DND-41 (cell line): ENCODE data around the gene AKT3.

ENCODE experiments used
- ATAC-seq: fragments of 200-7000 bp; cut with Tn5 transposase; 3 replicates; pipeline ENCODE4 v1.9.1; 2021; ENCODE audit warnings: low read depth; ENCODE audit not compliant: insufficient read depth
- DNase-seq: peaks from one replicate; pipeline ENCODE4 v3.0.0-alpha.2; 2020
- H2AFZ ChIP-seq: 2 replicates; pipeline ENCODE4 v1.6.0; 2012; ENCODE audit warnings: low read depth, low read length
- H3K27ac ChIP-seq: 2 replicates; pipeline ENCODE4 v1.5.1; 2012; ENCODE audit warnings: low read length, inconsistent platforms
- H3K27me3 ChIP-seq: fragments of 200-600 bp; sonication (generic); 2 replicates; pipeline ENCODE4 v1.6.0; 2012; ENCODE audit warnings: low read length, mild to moderate bottlenecking, inconsistent platforms; ENCODE audit not compliant: insufficient read depth, poor library complexity
- H3K36me3 ChIP-seq: 2 replicates; pipeline ENCODE4 v1.5.1; 2012; ENCODE audit warnings: low read length, inconsistent platforms; ENCODE audit not compliant: insufficient read depth
- H3K4me1 ChIP-seq: 2 replicates; pipeline ENCODE4 v1.5.1; 2012; ENCODE audit warnings: mild to moderate bottlenecking, low read length; ENCODE audit not compliant: insufficient read depth
- H3K4me2 ChIP-seq: 2 replicates; pipeline ENCODE4 v1.6.0; 2012; ENCODE audit warnings: mild to moderate bottlenecking, moderate library complexity, low read length, inconsistent platforms; ENCODE audit not compliant: insufficient read depth
- H3K4me3 ChIP-seq, 2 experiments: fragments of 200-600 bp in 1 of 2; shearing (Covaris generic) in 1 of 2; 2 replicates each; pipeline ENCODE4 v1.5.1; 2012 to 2016; ENCODE audit warnings: inconsistent platforms in 2 of 2, low read length in 2 of 2, mild to moderate bottlenecking in 2 of 2, low read depth in 1 of 2, moderate library complexity in 1 of 2
- H3K79me2 ChIP-seq: 2 replicates; pipeline ENCODE4 v1.6.0; 2012; ENCODE audit warnings: low read length, inconsistent platforms; ENCODE audit not compliant: insufficient read depth
- H3K9ac ChIP-seq: 2 replicates; pipeline ENCODE4 v1.6.0; 2012; ENCODE audit warnings: low read depth, mild to moderate bottlenecking, inconsistent platforms, low read length, moderate library complexity
- H3K9me3 ChIP-seq: 2 replicates; pipeline ENCODE4 v1.5.1; 2012; ENCODE audit warnings: low read length, moderate library complexity, mild to moderate bottlenecking, inconsistent platforms; ENCODE audit not compliant: insufficient read depth, severe bottlenecking
- H4K20me1 ChIP-seq: 2 replicates; pipeline ENCODE4 v1.6.0; 2012; ENCODE audit warnings: low read length; ENCODE audit not compliant: insufficient read depth
- CTCF ChIP-seq: IDR thresholded peaks from 2 replicates; pipeline ENCODE4 v1.5.1; 2012; ENCODE audit warnings: borderline replicate concordance, low read length, moderate library complexity, mild to moderate bottlenecking; ENCODE audit not compliant: poor library complexity, severe bottlenecking; ENCODE audit errors: extremely low read depth
- EZH2 ChIP-seq: IDR thresholded peaks from 3 replicates; pipeline ENCODE4 v1.6.1; 2012; ENCODE audit warnings: borderline replicate concordance, low read depth, mild to moderate bottlenecking, moderate library complexity, low read length, inconsistent platforms; ENCODE audit not compliant: severe bottlenecking

The AKT3 gene

GRCh38 chr1:243729956-243730355, 120.1 kb downstream of the AKT3 start:
- Histone ChIP-seq H3K4me3 (no peak overlapping the region), H3K4me1 (no peaks in the 10 kb centered on the region), H3K27me3 (no peaks in the 10 kb centered on the region), H3K9me3 (no peaks in the 10 kb centered on the region), H3K79me2 (peaks cover 4% of the 10 kb centered on the region; the same call in 1 of the 2 replicates), H3K36me3 (peaks cover 10% of the 10 kb centered on the region; the same call in 1 of the 2 replicates), H3K9ac (no peak overlapping the region), H3K4me2 (no peak overlapping the region), H3K27ac (no peak overlapping the region), H2AFZ (no peak overlapping the region), H4K20me1 (0 out of 2 replicates have a peak, but pooled peaks cover 6% of the 10 kb centered on the region)
- no peak for DNase-seq
- ATAC-seq = no peak; the same call in 2 of the 3 replicates
- no peak for TF ChIP-seq CTCF
- TF ChIP-seq EZH2 = no peak

- H3K79me2 ChIP-seq = peaks cover 6% of the 10 kb centered on the region
- no peaks in the 10 kb centered on the region for H3K9me3 ChIP-seq
- no peaks in the 10 kb centered on the region for H3K4me1 ChIP-seq
- H3K27ac ChIP-seq = no peak overlapping the region
- H3K4me3 ChIP-seq = no peak overlapping the region
- no peak for DNase-seq
- no peak overlapping the region for H3K4me2 ChIP-seq
- 0 out of 2 replicates have a peak, but pooled peaks cover 6% of the 10 kb centered on the region for H4K20me1 ChIP-seq
- no peak for ATAC-seq
- peaks cover 5% of the 10 kb centered on the region; the same call in 1 of the 2 replicates for H3K36me3 ChIP-seq
- TF ChIP-seq CTCF (no peak), EZH2 (no peak)
- H3K9ac ChIP-seq = no peak overlapping the region
- no peaks in the 10 kb centered on the region for H3K27me3 ChIP-seq
- no peak overlapping the region for H2AFZ ChIP-seq
Measured at GRCh38 chr1:243727503-243728203, 122.4 kb downstream of the AKT3 start.

GRCh38 chr1:243726806-243727502, 123.1 kb downstream of the AKT3 start:
- Histone ChIP-seq H4K20me1 (0 out of 2 replicates have a peak, but pooled peaks cover 6% of the 10 kb centered on the region), H2AFZ (no peak overlapping the region), H3K4me1 (no peaks in the 10 kb centered on the region), H3K79me2 (peaks cover 5% of the 10 kb centered on the region), H3K9ac (no peak overlapping the region), H3K27ac (no peak overlapping the region), H3K4me2 (no peak overlapping the region), H3K27me3 (no peaks in the 10 kb centered on the region), H3K36me3 (peaks cover 5% of the 10 kb centered on the region; the same call in 1 of the 2 replicates), H3K9me3 (no peaks in the 10 kb centered on the region), H3K4me3 (no peak overlapping the region)
- TF ChIP-seq EZH2 = no peak
- TF ChIP-seq CTCF = no peak
- no peak for DNase-seq
- ATAC-seq = no peak
